Left cardiac atrium (tissue), 4 donors: ENCODE data around the gene IGSF9. TPM values are rescaled to one million over a fixed set of nuclear protein-coding genes. Genes with fewer than 3 reads are reported as not detected.

Experiments
- ATAC-seq, 2 donors: fragments of 200-7000 bp; cut with Tn5 transposase; one replicate each; pipeline ENCODE4 v1.9.1; 2020; ENCODE audit warnings: mild to moderate bottlenecking in 2 of 2, moderate library complexity in 2 of 2
- DNase-seq: peaks from one replicate; pipeline ENCODE4 v3.0.0-alpha.2; 2020
- intact Hi-C, 2 donors: fragments of 100-400 bp; cut with DNase I; formaldehyde crosslinking; loops; one replicate each; pipeline versions ENCODE4 v1.14.1 to v1.15.1; 2022 to 2023
- total RNA-seq, 2 donors: library from RNA; stranded (reverse); fragmentation: NEBNext Ultra II Directional; extraction: Animal tissue kit (Norgen Biotek cat#: 25700); gene quantifications; one replicate each; pipeline ENCODE4 v1.2.1, GENCODE V29; 2021
- donor health status: DM: no; HTN: yes; CAD: no.
- donor health status: DM: no; HTN: yes; CAD: no; lungs with severe emphysema.
- donor health status: DM: yes; HTN: yes; CAD: no.
- donor health status: Dilated cardiomyopathy.

Gene IGSF9
- total RNA-seq, 2 donors from 2014 or later, result 1.4 to 3.3 TPM

GRCh38 chr1:159974350-159974965 is 29.0 kb upstream of the IGSF9 start:
- intact Hi-C loops, result no loop called here
- no peak for ATAC-seq

GRCh38 chr1:159973350-159973940 is 28.0 kb upstream of the IGSF9 start:
- intact Hi-C loops, result no loop called here
- no peak for ATAC-seq
- no peak for DNase-seq

More at GRCh38 chr1:159974350-159974965, 29.0 kb upstream of the IGSF9 start:
- no peak for DNase-seq

GRCh38 chr1:159972443-159973205 is 27.2 kb upstream of the IGSF9 start:
- intact Hi-C loops, result no loop called here
- ATAC-seq, result no peak
- DNase-seq, result no peak

- DNase-seq (no peak), ATAC-seq (peak; percentile 53 to 68)
- intact Hi-C loops, result no loop called here
These were observed 25.5 kb upstream of the IGSF9 start for GRCh38 chr1:159970932-159971342.

GRCh38 chr1:159968901-159969300 is 23.5 kb upstream of the IGSF9 start:
- intact Hi-C loops, result no loop called here
- ATAC-seq (no peak), DNase-seq (no peak)

GRCh38 chr1:159965263-159965662 is 19.9 kb upstream of the IGSF9 start:
- intact Hi-C loops, result no loop called here
- no peak for DNase-seq

GRCh38 chr1:159964144-159964543 is 18.7 kb upstream of the IGSF9 start:
- ATAC-seq (no peak), DNase-seq (no peak)
- intact Hi-C loops, result no loop called here

More at GRCh38 chr1:159965263-159965662, 19.9 kb upstream of the IGSF9 start:
- ATAC-seq, result no peak

GRCh38 chr1:159962176-159962575 is 16.8 kb upstream of the IGSF9 start:
- DNase-seq (no peak), ATAC-seq (no peak)
- intact Hi-C loops, result no loop called here

- no peak for DNase-seq
- no peak for ATAC-seq
- intact Hi-C loops, result no loop called here
These were observed 16.2 kb upstream of the IGSF9 start for GRCh38 chr1:159961636-159962035.

- DNase-seq, result peak; percentile 77
These were observed 15.4 kb upstream of the IGSF9 start for GRCh38 chr1:159960721-159961381.

GRCh38 chr1:159959451-159959850 is 14.0 kb upstream of the IGSF9 start:
- DNase-seq (no peak), ATAC-seq (no peak)
- intact Hi-C loops, result no loop called here

More at GRCh38 chr1:159960721-159961381, 15.4 kb upstream of the IGSF9 start:
- peak; percentile 66 to 96 for ATAC-seq
- intact Hi-C loops, result no loop called here

- ATAC-seq (no peak), DNase-seq (no peak)
- intact Hi-C loops, result no loop called here
These were observed 13.4 kb upstream of the IGSF9 start for GRCh38 chr1:159958719-159959380.

- no peak for DNase-seq
- intact Hi-C loops, result no loop called here
- ATAC-seq, result peak in 1 of 2 donors; percentile 2
These were observed 12.4 kb upstream of the IGSF9 start for GRCh38 chr1:159957824-159958268.

GRCh38 chr1:159955456-159955855 is 10.0 kb upstream of the IGSF9 start:
- DNase-seq, result no peak
- no peak for ATAC-seq
- intact Hi-C loops, result no loop called here

- no peak for DNase-seq
- intact Hi-C loops, result no loop called here
- peak in 1 of 2 donors; percentile 49 for ATAC-seq
These were observed 8.4 kb upstream of the IGSF9 start, which contains the start of gene SLAMF9 for GRCh38 chr1:159953536-159954515. Gene SLAMF9, minus strand, starts transcription at chr1:159954237. Its CDS starts 100 bp downstream, at chr1:159954137.

- intact Hi-C loops, result no loop called here
- no peak for DNase-seq
- ATAC-seq, result no peak
These were observed 7.5 kb upstream of the IGSF9 start for GRCh38 chr1:159952932-159953331.

- ATAC-seq (no peak), DNase-seq (no peak)
- intact Hi-C loops, result no loop called here
These were observed 6.1 kb upstream of the IGSF9 start for GRCh38 chr1:159951551-159951950.

- intact Hi-C loops, result no loop called here
- no peak for ATAC-seq
These were observed 5.6 kb upstream of the IGSF9 start for GRCh38 chr1:159951016-159951415.

More at GRCh38 chr1:159951016-159951415, 5.6 kb upstream of the IGSF9 start:
- no peak for DNase-seq
